Activated CD4-positive, alpha-beta T cell treated with anti-CD3 and anti-CD28 coated beads for 36 hours (primary cell): ENCODE results near the gene RAI14. TPM values are rescaled to one million over a fixed set of nuclear protein-coding genes. Genes with fewer than 3 reads are reported as not detected.

Source experiments
- ATAC-seq: fragments of 200-7000 bp; cut with Tn5 transposase; one replicate; pipeline ENCODE4 v1.10.0; 2021; ENCODE audit warnings: mild to moderate bottlenecking, moderate library complexity
- CTCF ChIA-PET: fragments of 350-600 bp; sonication (Branson Sonifier 250); formaldehyde crosslinking; loops from one replicate; lab custom pipeline; 2021; ENCODE audit warnings: antibody characterized with exemption; lab: Charles Lee
- POLR2A ChIA-PET: fragments of 350-600 bp; sonication (Branson Sonifier 250); formaldehyde crosslinking; loops from one replicate; lab custom pipeline; 2021; ENCODE audit warnings: antibody characterized with exemption, inconsistent platforms; lab: Charles Lee
- DNase-seq: peaks from one replicate; pipeline ENCODE4 v3.0.0-alpha.2; 2020
- H3K27ac Mint-ChIP-seq: one replicate; pipeline ENCODE4 v1.8.0; 2021; ENCODE audit warnings: mixed read lengths
- H3K27me3 Mint-ChIP-seq: one replicate; pipeline ENCODE4 v1.8.0; 2021; ENCODE audit warnings: mixed read lengths
- H3K36me3 Mint-ChIP-seq: one replicate; pipeline ENCODE4 v1.8.0; 2021; ENCODE audit warnings: low read depth, mixed read lengths
- H3K4me1 Mint-ChIP-seq: one replicate; pipeline ENCODE4 v1.8.0; 2021; ENCODE audit warnings: mixed read lengths
- H3K4me3 Mint-ChIP-seq: one replicate; pipeline ENCODE4 v1.8.0; 2021; ENCODE audit warnings: mild to moderate bottlenecking, moderate library complexity, mixed read lengths
- H3K9me3 Mint-ChIP-seq: one replicate; pipeline ENCODE4 v1.8.0; 2021; ENCODE audit warnings: low read depth, mixed read lengths
- intact Hi-C, 2 experiments: fragments of 100-400 bp; cut with DNase I in 1 of 2; cut with micrococcal nuclease in 1 of 2; formaldehyde crosslinking; loops; one replicate each; pipeline versions ENCODE4 v1.14.2 to v1.15.1; 2022 to 2024; cut with DNase I, micrococcal nuclease
- total RNA-seq, 2 experiments: library from RNA; stranded (reverse); gene quantifications; one replicate each; pipeline ENCODE4 v1.2.3, GENCODE V29; 2021

The RAI14 gene
- total RNA-seq, 2 experiments from 2014 or later = 4.5 to 7.1 TPM

GRCh38 chr5:34666392-34667080, 10.4 kb downstream of the RAI14 start:
- Mint-ChIP-seq H3K27me3 (peaks cover 5% of the 10 kb centered on the region), H3K36me3 (no peaks in the 10 kb centered on the region), H3K9me3 (no peaks in the 10 kb centered on the region), H3K4me3 (no peak overlapping the region), H3K27ac (no peak overlapping the region), H3K4me1 (no peaks in the 10 kb centered on the region)
- intact Hi-C loops = no loop called here
- ATAC-seq = no peak
- POLR2A ChIA-PET = no interaction called here
- CTCF ChIA-PET = no interaction called here
- no peak for DNase-seq

DNA sequence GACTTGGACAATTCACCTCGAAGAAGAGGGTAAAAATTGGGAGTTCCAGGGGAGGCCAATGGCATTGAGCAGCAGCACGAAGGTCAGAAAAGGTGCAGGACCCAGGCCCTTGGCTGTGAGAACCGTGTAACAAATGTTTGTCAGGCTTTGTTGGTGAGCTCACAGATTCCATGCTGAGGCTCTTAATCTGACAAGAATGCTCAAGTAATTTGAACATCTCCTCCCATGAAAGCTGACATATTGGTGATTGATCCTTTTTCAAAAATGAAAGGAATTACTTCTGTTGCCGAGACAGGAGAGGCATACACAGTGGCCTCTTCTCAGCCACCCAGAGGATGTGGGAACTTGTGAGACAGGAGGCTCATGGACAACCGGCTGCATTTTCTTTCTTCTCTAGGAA, 11.6 kb downstream of the RAI14 start:
- Mint-ChIP-seq H3K27me3 (no peaks in the 10 kb centered on the region), H3K9me3 (no peaks in the 10 kb centered on the region), H3K4me3 (no peak overlapping the region), H3K27ac (no peak overlapping the region), H3K4me1 (no peaks in the 10 kb centered on the region), H3K36me3 (no peaks in the 10 kb centered on the region)
- POLR2A ChIA-PET = interaction anchor here (0.5 kb wide), 1 partner anchor 187 kb away, joined by 3 read pairs; no protein-coding TSS in a partner anchor
- DNase-seq (no peak), ATAC-seq (no peak)
- CTCF ChIA-PET = no interaction called here
- intact Hi-C loops = no loop called here

GRCh38 chr5:34669931-34670516, 13.9 kb downstream of the RAI14 start:
- intact Hi-C loops = no loop called here
- Mint-ChIP-seq H3K4me3 (no peak overlapping the region), H3K36me3 (no peaks in the 10 kb centered on the region), H3K9me3 (no peaks in the 10 kb centered on the region), H3K27ac (no peak overlapping the region), H3K27me3 (no peaks in the 10 kb centered on the region), H3K4me1 (no peaks in the 10 kb centered on the region)
- CTCF ChIA-PET = no interaction called here
- no peak for ATAC-seq
- POLR2A ChIA-PET = no interaction called here
- no peak for DNase-seq

DNA sequence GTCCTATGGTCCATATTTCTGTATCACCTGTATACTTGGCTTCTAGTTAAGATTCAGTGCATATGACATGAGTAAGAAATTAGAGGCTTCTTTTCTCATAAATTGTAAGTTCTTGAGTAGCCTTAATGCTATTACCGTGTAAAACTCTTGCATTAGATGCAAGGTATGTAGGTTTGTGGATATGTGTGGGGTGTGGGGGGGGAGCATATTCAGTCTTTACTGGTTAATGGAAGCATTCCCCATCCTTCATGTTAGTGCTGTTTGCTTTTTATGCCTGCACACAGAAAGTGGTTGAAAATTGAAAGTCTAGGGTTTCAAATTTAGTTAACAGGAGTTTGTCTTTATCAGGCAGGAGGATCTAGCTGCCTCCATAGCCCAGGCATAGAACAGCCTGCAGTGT, 16.1 kb downstream of the RAI14 start:
- DNase-seq = no peak
- CTCF ChIA-PET = interaction anchor here (1.5 kb wide), 1 partner anchor 149 kb away, joined by 5 read pairs; no protein-coding TSS in a partner anchor
- peaks cover 3% of the 10 kb centered on the region for H3K4me1 Mint-ChIP-seq
- H3K4me3 Mint-ChIP-seq = no peak overlapping the region
- intact Hi-C loops = no loop called here
- no peak overlapping the region for H3K27ac Mint-ChIP-seq
- no peaks in the 10 kb centered on the region for H3K27me3 Mint-ChIP-seq
- no peaks in the 10 kb centered on the region for H3K9me3 Mint-ChIP-seq
- H3K36me3 Mint-ChIP-seq = no peaks in the 10 kb centered on the region
- POLR2A ChIA-PET = no interaction called here
- ATAC-seq = no peak

- Mint-ChIP-seq H3K27ac (no peak overlapping the region), H3K27me3 (no peaks in the 10 kb centered on the region), H3K9me3 (no peaks in the 10 kb centered on the region), H3K4me3 (no peak overlapping the region), H3K4me1 (peaks cover 3% of the 10 kb centered on the region), H3K36me3 (no peaks in the 10 kb centered on the region)
- CTCF ChIA-PET = interaction anchor here (1.0 kb wide), 1 partner anchor 150 kb away, joined by 5 read pairs; no protein-coding TSS in a partner anchor
- POLR2A ChIA-PET = no interaction called here
- ATAC-seq (no peak), DNase-seq (no peak)
- intact Hi-C loops = no loop called here
Observed at GRCh38 chr5:34673463-34674125, 17.5 kb downstream of the RAI14 start.

GRCh38 chr5:34674187-34674586, 18.1 kb downstream of the RAI14 start:
- H3K4me1 Mint-ChIP-seq = peaks cover 3% of the 10 kb centered on the region
- ATAC-seq = no peak
- no peaks in the 10 kb centered on the region for H3K36me3 Mint-ChIP-seq
- DNase-seq = no peak
- ChIA-PET POLR2A (no interaction called here), CTCF (no interaction called here)
- no peak overlapping the region for H3K27ac Mint-ChIP-seq
- H3K27me3 Mint-ChIP-seq = peaks cover 2% of the 10 kb centered on the region
- intact Hi-C loops = no loop called here
- H3K9me3 Mint-ChIP-seq = no peaks in the 10 kb centered on the region
- no peak overlapping the region for H3K4me3 Mint-ChIP-seq

GRCh38 chr5:34675857-34676256, 19.7 kb downstream of the RAI14 start:
- DNase-seq = no peak
- Mint-ChIP-seq H3K4me3 (no peak overlapping the region), H3K4me1 (peaks cover 3% of the 10 kb centered on the region), H3K27ac (no peak overlapping the region), H3K27me3 (peaks cover 2% of the 10 kb centered on the region), H3K36me3 (no peaks in the 10 kb centered on the region), H3K9me3 (no peaks in the 10 kb centered on the region)
- POLR2A ChIA-PET = no interaction called here
- CTCF ChIA-PET = interaction anchor here (0.6 kb wide), 1 partner anchor 210 kb away, joined by 4 read pairs; no protein-coding TSS in a partner anchor
- ATAC-seq = no peak
- intact Hi-C loops = no loop called here

DNA sequence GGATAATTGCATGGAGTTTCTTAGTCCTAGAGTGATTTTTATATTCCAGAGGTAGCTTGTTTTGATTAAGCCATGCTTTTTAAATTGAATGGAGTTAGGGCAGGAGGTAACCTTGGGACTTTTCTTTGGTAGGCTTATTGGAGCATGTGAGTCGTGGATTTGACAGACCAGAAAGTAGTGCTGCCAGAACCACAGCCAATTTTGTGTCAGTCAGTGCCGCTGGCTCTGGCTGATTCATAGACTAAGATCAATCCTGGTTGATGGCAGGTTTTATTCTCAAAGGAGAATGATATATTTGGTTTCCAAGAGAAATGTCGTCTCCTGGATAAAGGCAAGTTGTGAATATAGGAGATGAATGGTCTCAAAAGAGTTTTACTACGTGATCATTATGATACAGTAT, 20.3 kb downstream of the RAI14 start:
- no peak overlapping the region for H3K4me3 Mint-ChIP-seq
- peaks cover 3% of the 10 kb centered on the region for H3K4me1 Mint-ChIP-seq
- intact Hi-C loops = no loop called here
- ChIA-PET POLR2A (no interaction called here), CTCF (no interaction called here)
- H3K36me3 Mint-ChIP-seq = no peaks in the 10 kb centered on the region
- H3K27ac Mint-ChIP-seq = no peak overlapping the region
- DNase-seq (no peak), ATAC-seq (no peak)
- H3K27me3 Mint-ChIP-seq = peaks cover 2% of the 10 kb centered on the region
- no peaks in the 10 kb centered on the region for H3K9me3 Mint-ChIP-seq

- Mint-ChIP-seq H3K9me3 (no peaks in the 10 kb centered on the region), H3K36me3 (no peaks in the 10 kb centered on the region), H3K27ac (no peak overlapping the region), H3K4me3 (no peak overlapping the region), H3K27me3 (peaks cover 2% of the 10 kb centered on the region), H3K4me1 (peaks cover 3% of the 10 kb centered on the region)
- ATAC-seq (no peak), DNase-seq (no peak)
- intact Hi-C loops = no loop called here
- ChIA-PET POLR2A (no interaction called here), CTCF (interaction anchor here (0.6 kb wide), 1 partner anchor 177 kb away, joined by 3 read pairs; no protein-coding TSS in a partner anchor)
Observed at GRCh38 chr5:34677428-34677827, 21.3 kb downstream of the RAI14 start.

DNA sequence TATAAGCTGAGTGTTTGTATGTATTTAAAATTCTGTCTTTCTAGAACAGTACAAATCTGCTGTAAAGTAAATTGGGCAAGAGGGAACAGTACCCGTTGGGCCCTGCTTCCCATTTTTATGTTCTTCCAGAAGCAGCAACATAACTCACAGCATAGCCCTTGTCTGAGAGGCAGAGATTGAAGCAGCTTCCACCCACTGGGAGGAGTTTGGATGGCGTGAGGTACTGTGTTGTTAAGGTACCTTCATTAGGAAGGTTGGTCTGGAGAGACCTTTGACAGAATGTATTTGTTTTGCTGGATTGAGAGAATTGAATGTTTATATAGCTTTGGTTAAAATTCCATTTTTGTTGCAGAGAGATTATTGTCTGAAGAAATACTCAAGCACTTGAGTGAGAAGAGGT, 24.8 kb downstream of the RAI14 start:
- Mint-ChIP-seq H3K27me3 (peaks cover 2% of the 10 kb centered on the region), H3K27ac (no peak overlapping the region), H3K9me3 (no peaks in the 10 kb centered on the region), H3K4me3 (no peak overlapping the region), H3K4me1 (peaks cover 17% of the 10 kb centered on the region), H3K36me3 (no peaks in the 10 kb centered on the region)
- ATAC-seq (no peak), DNase-seq (no peak)
- CTCF ChIA-PET = interaction anchor here (0.6 kb wide), 1 partner anchor 122 kb away, joined by 4 read pairs; no protein-coding TSS in a partner anchor
- intact Hi-C loops = no loop called here
- POLR2A ChIA-PET = no interaction called here

- no peak for DNase-seq
- ChIA-PET POLR2A (no interaction called here), CTCF (no interaction called here)
- H3K4me3 Mint-ChIP-seq = no peak overlapping the region
- H3K27ac Mint-ChIP-seq = no peak overlapping the region
- H3K36me3 Mint-ChIP-seq = no peaks in the 10 kb centered on the region
- peaks cover 2% of the 10 kb centered on the region for H3K27me3 Mint-ChIP-seq
- intact Hi-C loops = no loop called here
- H3K4me1 Mint-ChIP-seq = peaks cover 19% of the 10 kb centered on the region
- no peak for ATAC-seq
- no peaks in the 10 kb centered on the region for H3K9me3 Mint-ChIP-seq
Observed at GRCh38 chr5:34682926-34683623, 26.9 kb downstream of the RAI14 start.
